Endothelial cell of umbilical vein (primary cell): ENCODE measurements around the gene MLEC. TPM values are rescaled to one million over a fixed set of nuclear protein-coding genes. Genes with fewer than 3 reads are reported as not detected.

ENCODE experiments used
- BruUV-seq: library from RNA; stranded (reverse); fragments of 400-500 nt; replicated peaks from 2 replicates; lab custom pipeline; 2021; lab: Mats Ljungman, UMichigan
- CTCF ChIA-PET: fragments of 300-600, 350-600 bp; sonication (Branson Sonifier 250); formaldehyde crosslinking; loops from one replicate; lab custom pipeline; 2021; ENCODE audit warnings: antibody characterized with exemption, inconsistent platforms; lab: Charles Lee
- POLR2A ChIA-PET: fragments of 300-600, 350-600 bp; sonication (Branson Sonifier 250); formaldehyde crosslinking; loops from one replicate; lab custom pipeline; 2021; ENCODE audit warnings: antibody characterized with exemption, inconsistent platforms; lab: Charles Lee
- DNase-seq: peaks from one replicate; pipeline ENCODE4 v3.0.0-alpha.2; 2011; ENCODE audit warnings: low read depth, low spot score
- FAIRE-seq: peaks from 2 replicates; lab custom pipeline; 2011; peaks lifted over from hg19 to GRCh38; lab: Jason Lieb, UNC
- H2AFZ ChIP-seq: 2 replicates; pipeline ENCODE4 v1.6.0; 2012; ENCODE audit warnings: low read depth, low read length, control low read depth, inconsistent platforms
- H3K27ac ChIP-seq: 2 replicates; pipeline ENCODE4 v1.5.1; 2011; ENCODE audit warnings: low read depth, mild to moderate bottlenecking, control low read depth, low read length, moderate library complexity; ENCODE audit not compliant: insufficient read depth
- H3K27me3 ChIP-seq, 2 experiments: 2 replicates each; pipeline versions ENCODE4 v1.6.0 to v1.6.1; 2011; ENCODE audit warnings: low read length in 2 of 2, mixed read lengths in 1 of 2; ENCODE audit not compliant: control insufficient read depth in 2 of 2, insufficient read depth in 2 of 2
- H3K36me3 ChIP-seq, 2 experiments: 2 replicates in 1 of 2; 3 replicates in 1 of 2; pipeline ENCODE4 v1.5.1; 2011; ENCODE audit warnings: low read length in 2 of 2, mild to moderate bottlenecking in 1 of 2, moderate library complexity in 1 of 2; ENCODE audit not compliant: control insufficient read depth in 2 of 2, insufficient read depth in 2 of 2; ENCODE audit errors: extremely low read depth in 1 of 2
- H3K4me1 ChIP-seq: 3 replicates; pipeline ENCODE4 v1.5.1; 2011; ENCODE audit warnings: mild to moderate bottlenecking, low read length; ENCODE audit not compliant: control insufficient read depth, insufficient read depth; ENCODE audit errors: extremely low read depth
- H3K4me2 ChIP-seq: 2 replicates; pipeline ENCODE4 v1.6.1; 2011; ENCODE audit warnings: low read length, control low read depth, mixed read lengths; ENCODE audit not compliant: insufficient read depth
- H3K4me3 ChIP-seq, 3 experiments: fragments of 200-600 bp in 1 of 3; sonication (generic), shearing (Covaris generic) in 1 of 3; replicated peaks in 1 of 3; 2 replicates each; pipeline ENCODE4 v1.5.1; 2011 to 2016; ENCODE audit warnings: control low read depth in 3 of 3, low read length in 3 of 3, mild to moderate bottlenecking in 2 of 3, inconsistent platforms in 1 of 3, low read depth in 1 of 3, moderate library complexity in 1 of 3; ENCODE audit not compliant: insufficient read depth in 1 of 3
- H3K79me2 ChIP-seq: 2 replicates; pipeline ENCODE4 v1.6.0; 2012; ENCODE audit warnings: low read length, inconsistent platforms; ENCODE audit not compliant: control insufficient read depth, insufficient read depth
- H3K9ac ChIP-seq: replicated peaks from 2 replicates; pipeline ENCODE3; 2011; ENCODE audit warnings: low read length, control low read depth; ENCODE audit not compliant: insufficient read depth; ENCODE audit errors: extremely low read depth
- H3K9me1 ChIP-seq: replicated peaks from 3 replicates; pipeline ENCODE4 v1.6.0; 2011; ENCODE audit warnings: mild to moderate bottlenecking, low read length; ENCODE audit not compliant: control insufficient read depth, insufficient read depth; ENCODE audit errors: extremely low read depth
- H3K9me3 ChIP-seq: replicated peaks from 2 replicates; pipeline ENCODE4 v1.5.1; 2012; ENCODE audit warnings: low read length, inconsistent platforms; ENCODE audit not compliant: control insufficient read depth, insufficient read depth
- H4K20me1 ChIP-seq: replicated peaks from 2 replicates; pipeline ENCODE3; 2011; ENCODE audit warnings: mild to moderate bottlenecking, low read length; ENCODE audit not compliant: control insufficient read depth, insufficient read depth; ENCODE audit errors: extremely low read depth
- EZH2 ChIP-seq: IDR thresholded peaks from 2 replicates; pipeline ENCODE4 v1.6.1; 2012; ENCODE audit warnings: borderline replicate concordance, low read depth, mild to moderate bottlenecking, moderate library complexity, low read length, inconsistent platforms; ENCODE audit not compliant: severe bottlenecking
- FOS ChIP-seq: IDR thresholded peaks from 2 replicates; pipeline ENCODE4 v1.6.1; 2011; ENCODE audit warnings: mild to moderate bottlenecking, low read length, moderate library complexity, borderline replicate concordance; ENCODE audit not compliant: insufficient read depth
- GATA2 ChIP-seq: IDR thresholded peaks from 2 replicates; pipeline ENCODE4 v1.7.0; 2011; ENCODE audit warnings: low read depth, mild to moderate bottlenecking, moderate library complexity, mixed read lengths, low read length; ENCODE audit not compliant: insufficient read length, insufficient read depth
- JUN ChIP-seq: IDR thresholded peaks from 2 replicates; pipeline ENCODE4 v1.6.1; 2011; ENCODE audit warnings: borderline replicate concordance, low read depth; ENCODE audit not compliant: insufficient read length, insufficient read depth
- MYC ChIP-seq: IDR thresholded peaks from one replicate; pipeline ENCODE4 v1.6.1; 2011; ENCODE audit warnings: mild to moderate bottlenecking, low read depth, low read length
- POLR2A ChIP-seq: IDR thresholded peaks from 2 replicates; pipeline ENCODE4 v1.6.1; 2012; ENCODE audit warnings: low read depth, mild to moderate bottlenecking, control low read depth, low read length
- POLR2AphosphoS5 ChIP-seq: IDR thresholded peaks from 2 replicates; pipeline ENCODE4 v1.6.1; 2012; ENCODE audit warnings: low read depth, mild to moderate bottlenecking, control low read depth, low read length, moderate library complexity; ENCODE audit not compliant: insufficient read depth
- dilution Hi-C: fragments of 300-500 bp; cut with MboI; formaldehyde crosslinking; loops from one replicate; pipeline ENCODE4 v1.15.0; 2019; ENCODE audit warnings: low sequenced_read_pairs; ENCODE audit not compliant: extremely low pct_ligation_motif_present
- intact Hi-C: fragments of 100-400 bp; cut with micrococcal nuclease; formaldehyde crosslinking; loops from one replicate; pipeline ENCODE4 v1.10.0; 2022
- polyA plus RNA-seq, 4 experiments: library from polyadenylated mRNA; depleted of rRNA in 3 of 4; stranded (reverse) in 3 of 4; unstranded in 1 of 4; fragments of >200 nt; gene quantifications; 2 replicates each; pipeline versions ENCODE4 v1.2.1 to v1.2.3, GENCODE V29; 2011 to 2012; ENCODE audit warnings: missing spikeins in 1 of 4
- total RNA-seq: library from RNA; stranded (reverse); gene quantifications from 2 replicates; pipeline ENCODE4 v1.2.3, GENCODE V29; 2021
- TF ChIP-seq, protein P1 (sequence below), 2 donors: IDR thresholded peaks; 1 replicate in 1 of 2; 2 replicates in 1 of 2; pipeline ENCODE4 v1.5.1; 2011; ENCODE audit warnings: low read length in 2 of 2, mild to moderate bottlenecking in 2 of 2, moderate library complexity in 2 of 2, control low read depth in 1 of 2, inconsistent platforms in 1 of 2, low read depth in 1 of 2; ENCODE audit not compliant: insufficient read depth in 1 of 2; ENCODE audit errors: extremely low read depth in 1 of 2
- TF ChIP-seq, protein P2 (sequence below): IDR thresholded peaks from 2 replicates; pipeline ENCODE4 v1.6.1; 2011; ENCODE audit not compliant: insufficient read depth, insufficient read length

MLEC gene
- total and polyA plus RNA-seq, 2 donors (not counting 3 experiments of a cell fraction or from before 2014, with no cell fraction given) = 28.4 to 144 TPM

DNA sequence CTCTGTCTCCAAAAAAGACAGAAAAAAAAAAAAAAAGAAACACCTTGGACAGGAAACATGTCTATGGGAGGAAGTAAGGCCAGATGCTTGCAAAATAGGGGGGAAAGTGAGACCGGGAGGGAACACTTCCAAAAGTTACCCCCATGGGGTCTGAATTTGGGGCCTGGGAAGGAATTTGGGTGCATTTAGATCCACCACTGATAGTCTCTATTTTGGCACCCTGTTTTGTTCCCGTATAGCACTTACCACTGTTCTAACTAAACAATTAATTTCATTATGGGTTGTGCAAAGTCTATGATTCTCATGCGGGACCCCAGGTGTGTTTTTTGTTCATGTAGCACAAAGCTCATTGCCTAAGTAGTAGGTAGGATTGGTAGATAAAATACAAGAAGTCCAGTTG lies 1.4 kb upstream of the MLEC start:
- Histone ChIP-seq H2AFZ (no peak overlapping the region), H3K9ac (peak overlapping the region; percentile 91), H3K27ac (no peak overlapping the region), H3K79me2 (peaks cover 34% of the 10 kb centered on the region), H3K27me3 (no peaks in the 10 kb centered on the region), H3K4me1 (peaks cover 28% of the 10 kb centered on the region), H3K4me3 (no peak overlapping the region), H3K9me3 (no peaks in the 10 kb centered on the region), H3K36me3 (no peaks in the 10 kb centered on the region), H4K20me1 (no peaks in the 10 kb centered on the region), H3K9me1 (no peaks in the 10 kb centered on the region), H3K4me2 (peak overlapping the region; percentile 87)
- ChIA-PET POLR2A (no interaction called here), CTCF (interaction anchor here (3.2 kb wide), 1 partner anchor 36 kb away, joined by 21 read pairs; no protein-coding TSS in a partner anchor)
- intact Hi-C loops (no loop called here), dilution Hi-C loops (no loop called here)
- no TSS peak for BruUV-seq
- DNase-seq (no peak), FAIRE-seq (no peak)
- TF ChIP-seq EZH2 (no peak), MYC (no peak), GATA2 (no peak), JUN (no peak), POLR2A (no peak), POLR2AphosphoS5 (no peak), FOS (no peak)
- TF ChIP-seq, protein P1, sequence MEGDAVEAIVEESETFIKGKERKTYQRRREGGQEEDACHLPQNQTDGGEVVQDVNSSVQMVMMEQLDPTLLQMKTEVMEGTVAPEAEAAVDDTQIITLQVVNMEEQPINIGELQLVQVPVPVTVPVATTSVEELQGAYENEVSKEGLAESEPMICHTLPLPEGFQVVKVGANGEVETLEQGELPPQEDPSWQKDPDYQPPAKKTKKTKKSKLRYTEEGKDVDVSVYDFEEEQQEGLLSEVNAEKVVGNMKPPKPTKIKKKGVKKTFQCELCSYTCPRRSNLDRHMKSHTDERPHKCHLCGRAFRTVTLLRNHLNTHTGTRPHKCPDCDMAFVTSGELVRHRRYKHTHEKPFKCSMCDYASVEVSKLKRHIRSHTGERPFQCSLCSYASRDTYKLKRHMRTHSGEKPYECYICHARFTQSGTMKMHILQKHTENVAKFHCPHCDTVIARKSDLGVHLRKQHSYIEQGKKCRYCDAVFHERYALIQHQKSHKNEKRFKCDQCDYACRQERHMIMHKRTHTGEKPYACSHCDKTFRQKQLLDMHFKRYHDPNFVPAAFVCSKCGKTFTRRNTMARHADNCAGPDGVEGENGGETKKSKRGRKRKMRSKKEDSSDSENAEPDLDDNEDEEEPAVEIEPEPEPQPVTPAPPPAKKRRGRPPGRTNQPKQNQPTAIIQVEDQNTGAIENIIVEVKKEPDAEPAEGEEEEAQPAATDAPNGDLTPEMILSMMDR (IDR thresholded peaks at IDR 0.05; ENCODE audit: extremely low read depth in 1 of 2, insufficient read depth in 1 of 2, low read depth in 1 of 2, low read length in 2 of 2) = no peak
- TF ChIP-seq, protein P2, sequence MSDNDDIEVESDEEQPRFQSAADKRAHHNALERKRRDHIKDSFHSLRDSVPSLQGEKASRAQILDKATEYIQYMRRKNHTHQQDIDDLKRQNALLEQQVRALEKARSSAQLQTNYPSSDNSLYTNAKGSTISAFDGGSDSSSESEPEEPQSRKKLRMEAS = no peak
